Karpas-422 (cell line): ENCODE measurements around the gene MASP2. TPM values are rescaled to one million over a fixed set of nuclear protein-coding genes. Genes with fewer than 3 reads are reported as not detected.
A peak's percentile ranks its signal among the peaks of the same experiment; 100 is the strongest.
"Not testable (repeated sequence)": the region's sequence is repeated elsewhere in the genome, so short reads cannot be mapped to it uniquely, and the experiment has no call there.

Experiments used
- DNase-seq: peaks from one replicate; pipeline ENCODE4 v3.0.0-alpha.2; 2015
- H2AFZ ChIP-seq: fragments of 200-600 bp; sonication (generic); 2 replicates; pipeline ENCODE4 v1.6.1; 2014; ENCODE audit warnings: antibody characterized with exemption, low read length, mixed read lengths
- H3K27ac ChIP-seq: fragments of 200-600 bp; sonication (generic); 2 replicates; pipeline ENCODE4 v1.5.1; 2014; ENCODE audit warnings: mild to moderate bottlenecking, low read length, moderate library complexity
- H3K27me3 ChIP-seq: fragments of 200-600 bp; sonication (generic); 2 replicates; pipeline ENCODE4 v1.6.1; 2014; ENCODE audit warnings: low read length, mixed read lengths
- H3K36me3 ChIP-seq: fragments of 200-600 bp; sonication (generic); 2 replicates; pipeline ENCODE4 v1.6.1; 2014; ENCODE audit warnings: low read length, mixed read lengths; ENCODE audit not compliant: insufficient read depth
- H3K4me1 ChIP-seq: fragments of 200-600 bp; sonication (generic); 2 replicates; pipeline ENCODE4 v1.6.1; 2014; ENCODE audit warnings: mild to moderate bottlenecking, low read length, mixed read lengths
- H3K4me2 ChIP-seq: fragments of 200-600 bp; sonication (generic); 2 replicates; pipeline ENCODE4 v1.6.1; 2014; ENCODE audit warnings: low read length, low read depth, mild to moderate bottlenecking; ENCODE audit not compliant: poor library complexity, severe bottlenecking
- H3K4me3 ChIP-seq: fragments of 200-600 bp; sonication (generic); 2 replicates; pipeline ENCODE4 v1.5.1; 2014; ENCODE audit warnings: mild to moderate bottlenecking, antibody characterized with exemption, low read length, mixed read lengths
- H3K79me2 ChIP-seq: fragments of 200-600 bp; sonication (generic); 2 replicates; pipeline ENCODE4 v1.6.1; 2014; ENCODE audit warnings: mild to moderate bottlenecking, low read length, mixed read lengths
- H3K9ac ChIP-seq: fragments of 200-600 bp; sonication (generic); 2 replicates; pipeline ENCODE4 v1.6.0; 2014; ENCODE audit warnings: low read length
- H3K9me2 ChIP-seq: fragments of 200-600 bp; sonication (generic), shearing (Covaris generic); replicated peaks from 2 replicates; pipeline ENCODE4 v1.6.0; 2014; ENCODE audit warnings: mild to moderate bottlenecking, low read length, moderate library complexity; ENCODE audit not compliant: insufficient read depth
- H3K9me3 ChIP-seq: fragments of 300-700, 200-600 bp; sonication (generic); 2 replicates; pipeline ENCODE4 v1.6.1; 2014; ENCODE audit warnings: low read length, mixed read lengths
- H4K20me1 ChIP-seq: fragments of 200-600 bp; sonication (generic); 2 replicates; pipeline ENCODE4 v1.6.1; 2014; ENCODE audit warnings: mild to moderate bottlenecking, antibody characterized with exemption, low read length, low read depth; ENCODE audit not compliant: insufficient read depth
- total RNA-seq: library from RNA; depleted of rRNA; stranded (reverse); fragments of >200 nt; shearing (Covaris generic); gene quantifications from 2 replicates; pipeline ENCODE4 v1.2.3, GENCODE V29; 2014; ENCODE audit warnings: low replicate concordance; rRNA removed

The MASP2 gene
- not detected in 2 replicates for total RNA-seq

- no peak within 1 kb of the TSS for H3K4me2 ChIP-seq
- no peaks in the 10 kb centered on the region for H3K9me3 ChIP-seq
- no peaks in the 10 kb centered on the region; the same call in 1 of the 2 replicates for H3K4me1 ChIP-seq
- H2AFZ ChIP-seq = no peak within 1 kb of the TSS
- H4K20me1 ChIP-seq = no peaks in the 10 kb centered on the region
- H3K4me3 ChIP-seq = no peak within 1 kb of the TSS
- no peaks in the 10 kb centered on the region for H3K36me3 ChIP-seq
- H3K27me3 ChIP-seq = no peaks in the 10 kb centered on the region
- DNase-seq = no peak
- H3K9ac ChIP-seq = no peak within 1 kb of the TSS
- no peak within 1 kb of the TSS for H3K27ac ChIP-seq
- no peaks in the 10 kb centered on the region for H3K9me2 ChIP-seq
- no peaks in the 10 kb centered on the region for H3K79me2 ChIP-seq
Measured at GRCh38 chr1:11046625-11047365, at the start of gene MASP2. Gene MASP2 (minus strand): TSS chr1:11047239. CDS start chr1:11047207, 32 bp downstream.

- H3K9ac ChIP-seq, H3K27me3 ChIP-seq, H3K79me2 ChIP-seq, H3K27ac ChIP-seq, H3K9me2 ChIP-seq, H3K4me1 ChIP-seq, H3K4me2 ChIP-seq, H3K4me3 ChIP-seq, H4K20me1 ChIP-seq, DNase-seq, H2AFZ ChIP-seq, H3K9me3 ChIP-seq: not testable (repeated sequence)
- H3K36me3 ChIP-seq = peaks cover 35% of the 10 kb centered on the region
Measured at GRCh38 chr1:11083784-11084183, 36.7 kb upstream of the MASP2 start.

- no peak for DNase-seq
- Histone ChIP-seq H3K9me2 (no peaks in the 10 kb centered on the region), H3K9ac (no peak overlapping the region), H3K9me3 (no peaks in the 10 kb centered on the region), H3K4me3 (no peak overlapping the region), H2AFZ (no peak overlapping the region), H4K20me1 (no peaks in the 10 kb centered on the region), H3K36me3 (peaks cover 20% of the 10 kb centered on the region; the same call in 1 of the 2 replicates), H3K27ac (no peak overlapping the region), H3K4me1 (no peaks in the 10 kb centered on the region), H3K27me3 (no peaks in the 10 kb centered on the region), H3K79me2 (no peaks in the 10 kb centered on the region), H3K4me2 (no peak overlapping the region)
Measured at GRCh38 chr1:11080931-11081330, 33.9 kb upstream of the MASP2 start.

GRCh38 chr1:11078631-11079030 lies 31.6 kb upstream of the MASP2 start:
- Histone ChIP-seq H3K36me3 (peaks cover 20% of the 10 kb centered on the region; the same call in 1 of the 2 replicates), H3K79me2 (no peaks in the 10 kb centered on the region), H4K20me1 (no peaks in the 10 kb centered on the region), H3K4me2 (no peak overlapping the region), H3K27me3 (no peaks in the 10 kb centered on the region), H3K9me3 (no peaks in the 10 kb centered on the region), H2AFZ (no peak overlapping the region), H3K4me3 (no peak overlapping the region), H3K27ac (no peak overlapping the region), H3K9me2 (no peaks in the 10 kb centered on the region), H3K4me1 (peaks cover 3% of the 10 kb centered on the region), H3K9ac (no peak overlapping the region)
- DNase-seq = no peak

GRCh38 chr1:11073398-11073797 lies 26.4 kb upstream of the MASP2 start:
- not testable (repeated sequence) for DNase-seq, H3K9me2 ChIP-seq, H3K9me3 ChIP-seq, H4K20me1 ChIP-seq, H3K79me2 ChIP-seq, H3K27me3 ChIP-seq, H3K9ac ChIP-seq, H3K4me3 ChIP-seq, H2AFZ ChIP-seq
- Histone ChIP-seq H3K4me1 (peaks cover 36% of the 10 kb centered on the region), H3K4me2 (peak overlapping the region; percentile 78), H3K36me3 (peaks cover 27% of the 10 kb centered on the region), H3K27ac (peak overlapping the region; percentile 97)

GRCh38 chr1:11072216-11072917 lies 25.3 kb upstream of the MASP2 start:
- H3K4me3 ChIP-seq = peak overlapping the region; percentile 59
- no peaks in the 10 kb centered on the region for H3K9me3 ChIP-seq
- 0 out of 2 replicates have a peak, but pooled peaks cover 4% of the 10 kb centered on the region for H4K20me1 ChIP-seq
- H3K36me3 ChIP-seq = peaks cover 34% of the 10 kb centered on the region
- H3K4me1 ChIP-seq = peaks cover 36% of the 10 kb centered on the region
- peak overlapping the region; percentile 78 for H3K4me2 ChIP-seq
- no peaks in the 10 kb centered on the region for H3K27me3 ChIP-seq
- H3K79me2 ChIP-seq = peaks cover 3% of the 10 kb centered on the region
- peak overlapping the region; percentile 97 for H3K27ac ChIP-seq
- peak overlapping the region; percentile 66 for H3K9ac ChIP-seq
- peak; percentile 87 for DNase-seq
- no peaks in the 10 kb centered on the region for H3K9me2 ChIP-seq
- H2AFZ ChIP-seq = no peak overlapping the region

- H3K27ac ChIP-seq = peak overlapping the region; percentile 97
- peak overlapping the region; percentile 59 for H3K4me3 ChIP-seq
- DNase-seq = peak; percentile 61
- H3K4me2 ChIP-seq = peak overlapping the region; percentile 78
- peak overlapping the region; percentile 66 for H3K9ac ChIP-seq
- no peak overlapping the region for H2AFZ ChIP-seq
- peaks cover 34% of the 10 kb centered on the region for H3K36me3 ChIP-seq
- H3K9me2 ChIP-seq = no peaks in the 10 kb centered on the region
- H4K20me1 ChIP-seq = 0 out of 2 replicates have a peak, but pooled peaks cover 4% of the 10 kb centered on the region
- H3K79me2 ChIP-seq = peaks cover 3% of the 10 kb centered on the region
- H3K4me1 ChIP-seq = peaks cover 36% of the 10 kb centered on the region
- no peaks in the 10 kb centered on the region for H3K27me3 ChIP-seq
- H3K9me3 ChIP-seq = no peaks in the 10 kb centered on the region
Measured at GRCh38 chr1:11071463-11072215, 24.6 kb upstream of the MASP2 start.

GRCh38 chr1:11070876-11071275 lies 23.8 kb upstream of the MASP2 start:
- Histone ChIP-seq H2AFZ (no peak overlapping the region), H3K9ac (peak overlapping the region; percentile 66), H3K4me3 (no peak overlapping the region), H3K36me3 (peaks cover 33% of the 10 kb centered on the region), H3K9me2 (no peaks in the 10 kb centered on the region), H3K79me2 (peaks cover 3% of the 10 kb centered on the region), H4K20me1 (0 out of 2 replicates have a peak, but pooled peaks cover 4% of the 10 kb centered on the region), H3K27me3 (no peaks in the 10 kb centered on the region), H3K4me2 (peak overlapping the region; percentile 78), H3K4me1 (peaks cover 36% of the 10 kb centered on the region), H3K27ac (peak overlapping the region; percentile 97), H3K9me3 (no peaks in the 10 kb centered on the region)
- no peak for DNase-seq
